Measurements from ENCODE around the gene ATF3. TPM values are rescaled to one million over a fixed set of nuclear protein-coding genes. Genes with fewer than 3 reads are reported as not detected.

The ATF3 gene
- total RNA-seq, 1 experiment from 2014 or later: 13.0 TPM

DNA sequence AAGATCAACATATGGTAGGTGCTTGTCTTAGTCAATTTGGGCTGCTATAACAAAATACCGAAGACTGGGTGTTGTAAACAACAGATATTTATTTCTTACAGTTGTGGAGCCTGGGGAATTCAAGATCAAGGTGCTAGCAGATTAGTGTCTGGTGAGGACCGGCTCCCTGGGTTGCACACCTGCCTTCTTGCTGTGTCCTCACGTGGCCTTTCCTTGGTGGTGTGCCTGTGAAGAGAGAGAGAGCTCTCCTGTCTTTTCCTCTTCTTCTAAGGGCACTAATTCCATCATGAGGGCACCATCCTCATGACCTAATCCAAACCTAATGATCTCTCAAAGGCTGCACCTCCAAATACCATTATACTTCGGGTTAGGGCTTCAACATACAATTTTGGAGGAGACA lies 45.8 kb upstream of the ATF3 start:
- Mint-ChIP-seq H3K9me3 (ENCODE audit: low read depth, unreplicated experiment) (peaks cover 3% of the 10 kb centered on the region), H3K4me3 (ENCODE audit: low read depth, unreplicated experiment) (no peak overlapping the region), H3K27me3 (ENCODE audit: unreplicated experiment) (no peaks in the 10 kb centered on the region), H3K36me3 (ENCODE audit: insufficient read depth, unreplicated experiment) (peaks cover 28% of the 10 kb centered on the region), H3K4me1 (ENCODE audit: low read depth, unreplicated experiment) (peaks cover 45% of the 10 kb centered on the region), H3K27ac (ENCODE audit: unreplicated experiment) (no peak overlapping the region)
- CTCF ChIA-PET: no interaction called here
- intact Hi-C loops (cut with micrococcal nuclease; ENCODE audit: unreplicated experiment): no loop called here
- DNase-seq: no peak
- BruUV-seq (replicated peaks): no TSS peak
- TF ChIP-seq, protein P1, sequence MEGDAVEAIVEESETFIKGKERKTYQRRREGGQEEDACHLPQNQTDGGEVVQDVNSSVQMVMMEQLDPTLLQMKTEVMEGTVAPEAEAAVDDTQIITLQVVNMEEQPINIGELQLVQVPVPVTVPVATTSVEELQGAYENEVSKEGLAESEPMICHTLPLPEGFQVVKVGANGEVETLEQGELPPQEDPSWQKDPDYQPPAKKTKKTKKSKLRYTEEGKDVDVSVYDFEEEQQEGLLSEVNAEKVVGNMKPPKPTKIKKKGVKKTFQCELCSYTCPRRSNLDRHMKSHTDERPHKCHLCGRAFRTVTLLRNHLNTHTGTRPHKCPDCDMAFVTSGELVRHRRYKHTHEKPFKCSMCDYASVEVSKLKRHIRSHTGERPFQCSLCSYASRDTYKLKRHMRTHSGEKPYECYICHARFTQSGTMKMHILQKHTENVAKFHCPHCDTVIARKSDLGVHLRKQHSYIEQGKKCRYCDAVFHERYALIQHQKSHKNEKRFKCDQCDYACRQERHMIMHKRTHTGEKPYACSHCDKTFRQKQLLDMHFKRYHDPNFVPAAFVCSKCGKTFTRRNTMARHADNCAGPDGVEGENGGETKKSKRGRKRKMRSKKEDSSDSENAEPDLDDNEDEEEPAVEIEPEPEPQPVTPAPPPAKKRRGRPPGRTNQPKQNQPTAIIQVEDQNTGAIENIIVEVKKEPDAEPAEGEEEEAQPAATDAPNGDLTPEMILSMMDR (IDR thresholded peaks at IDR 0.05; ENCODE audit: unreplicated experiment): no peak

DNA sequence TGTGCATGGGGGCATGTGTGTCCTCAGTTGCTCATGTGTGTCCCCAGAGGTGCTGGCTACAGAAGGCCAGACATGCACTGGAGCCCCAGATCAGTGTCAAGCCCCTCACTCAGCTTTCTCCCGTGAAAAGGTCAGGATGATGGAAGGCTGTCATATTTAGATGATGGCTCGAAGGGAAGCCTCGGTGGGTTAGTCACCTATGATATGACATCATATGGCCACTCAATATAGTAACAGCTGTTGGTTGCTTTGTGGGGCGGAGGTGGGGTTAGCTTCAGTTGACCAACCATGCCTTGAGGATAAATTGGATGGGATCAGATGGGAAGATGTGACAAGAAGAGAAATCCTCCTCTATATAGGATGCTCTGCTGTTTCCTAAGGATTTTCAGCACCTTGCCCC lies 43.5 kb upstream of the ATF3 start:
- H3K9me3 Mint-ChIP-seq (ENCODE audit: low read depth, unreplicated experiment): peaks cover 3% of the 10 kb centered on the region
- TF ChIP-seq, protein P1 (IDR thresholded peaks at IDR 0.05; ENCODE audit: unreplicated experiment): no peak
- H3K36me3 Mint-ChIP-seq (ENCODE audit: insufficient read depth, unreplicated experiment): peaks cover 10% of the 10 kb centered on the region
- DNase-seq: no peak
- BruUV-seq (replicated peaks): no TSS peak
- peaks cover 31% of the 10 kb centered on the region for H3K4me1 Mint-ChIP-seq (ENCODE audit: low read depth, unreplicated experiment)
- intact Hi-C loops (cut with micrococcal nuclease; ENCODE audit: unreplicated experiment): no loop called here
- H3K27ac Mint-ChIP-seq (ENCODE audit: unreplicated experiment): no peak overlapping the region
- no peak overlapping the region for H3K4me3 Mint-ChIP-seq (ENCODE audit: low read depth, unreplicated experiment)
- no peaks in the 10 kb centered on the region for H3K27me3 Mint-ChIP-seq (ENCODE audit: unreplicated experiment)
- CTCF ChIA-PET: no interaction called here

DNA sequence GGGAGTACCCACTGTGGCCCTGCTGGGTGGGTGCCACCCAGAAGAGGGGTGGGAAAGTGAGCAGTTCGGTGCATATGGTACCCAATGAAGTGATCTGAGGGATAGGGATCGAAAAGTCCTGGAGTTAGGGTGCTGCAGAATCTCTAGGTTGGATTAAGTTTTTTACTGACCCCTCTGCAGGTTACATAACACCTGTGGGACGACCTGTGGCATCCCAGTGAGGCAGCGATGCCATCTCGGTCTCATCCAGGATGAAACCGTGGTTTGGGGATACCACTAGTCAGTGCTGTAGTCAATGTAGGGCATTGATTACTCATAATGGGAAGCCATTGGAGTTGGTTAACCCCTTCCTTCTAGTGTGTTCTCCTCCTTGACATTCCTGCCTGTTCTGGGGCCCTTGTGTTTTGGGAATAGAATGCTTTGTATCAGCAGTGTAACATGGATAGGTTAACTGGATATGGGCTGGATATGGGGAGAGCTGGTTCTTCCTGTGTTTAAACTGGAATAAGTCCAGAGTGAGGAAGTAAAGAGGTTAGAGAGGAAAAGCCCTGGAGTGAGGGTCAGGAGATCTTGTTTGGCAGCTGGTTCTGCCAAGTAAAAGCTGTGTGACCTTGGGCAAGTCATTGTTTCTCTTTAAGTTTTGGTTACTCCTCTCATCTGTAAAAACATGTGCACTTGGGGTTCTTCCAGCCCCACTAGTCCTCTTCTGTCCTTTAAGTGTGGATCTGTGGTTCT lies 42.8 kb upstream of the ATF3 start:
- intact Hi-C loops (cut with micrococcal nuclease; ENCODE audit: unreplicated experiment): no loop called here
- H3K9me3 Mint-ChIP-seq (ENCODE audit: low read depth, unreplicated experiment): peaks cover 3% of the 10 kb centered on the region
- TF ChIP-seq, protein P1 (IDR thresholded peaks at IDR 0.05; ENCODE audit: unreplicated experiment): no peak
- H3K4me1 Mint-ChIP-seq (ENCODE audit: low read depth, unreplicated experiment): peaks cover 27% of the 10 kb centered on the region
- CTCF ChIA-PET: no interaction called here
- BruUV-seq (replicated peaks): no TSS peak
- peak overlapping the region; percentile 64 for H3K4me3 Mint-ChIP-seq (ENCODE audit: low read depth, unreplicated experiment)
- H3K27me3 Mint-ChIP-seq (ENCODE audit: unreplicated experiment): no peaks in the 10 kb centered on the region
- H3K27ac Mint-ChIP-seq (ENCODE audit: unreplicated experiment): peak overlapping the region; percentile 29
- no peak for DNase-seq
- H3K36me3 Mint-ChIP-seq (ENCODE audit: insufficient read depth, unreplicated experiment): peaks cover 10% of the 10 kb centered on the region

DNA sequence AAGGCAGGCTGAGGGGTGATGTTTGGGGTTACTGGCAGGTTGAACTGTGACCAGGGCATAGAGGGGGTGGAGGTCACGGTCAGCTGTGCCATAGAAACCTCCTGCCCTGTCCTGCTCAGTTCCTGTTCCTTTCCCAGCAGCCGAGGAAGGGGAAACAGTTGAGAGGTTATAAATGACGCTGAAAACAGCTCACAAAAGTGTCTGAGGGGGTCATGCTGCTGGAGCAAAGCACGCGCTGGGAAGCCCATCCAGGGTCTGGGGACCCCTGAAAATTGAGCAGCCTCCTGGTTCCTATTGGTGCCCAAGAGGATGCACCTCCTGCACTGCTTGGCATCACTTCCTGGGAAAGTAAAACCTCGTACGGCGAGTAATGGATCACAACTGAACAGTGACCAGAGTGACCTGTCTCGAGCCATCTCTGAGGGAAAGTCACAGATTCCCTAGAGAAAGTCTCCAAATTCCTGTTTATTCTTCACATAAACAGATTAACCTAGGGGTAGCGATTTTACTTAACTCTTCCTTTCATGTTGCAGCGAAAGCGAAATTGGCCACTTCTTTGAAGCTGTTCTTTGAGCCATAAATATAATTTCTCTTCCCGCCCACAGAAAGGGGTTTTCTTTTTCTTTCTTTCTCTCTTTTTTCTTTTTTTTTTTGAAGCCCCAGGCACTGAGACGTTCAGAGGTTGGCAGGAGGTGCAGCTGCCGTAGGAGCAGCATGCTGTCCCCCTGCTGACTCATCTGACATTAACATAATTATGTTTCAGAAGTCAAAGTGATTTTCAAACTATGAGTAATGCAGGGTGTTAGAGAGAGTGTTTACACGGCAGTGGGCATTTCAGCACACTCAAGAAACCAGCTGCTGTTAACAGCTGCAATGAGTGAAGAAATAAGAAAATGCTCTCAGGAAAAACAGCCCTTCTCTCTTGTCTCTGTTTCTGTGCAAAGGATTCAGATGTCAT lies 41.8 kb upstream of the ATF3 start:
- TF ChIP-seq, protein P1 (IDR thresholded peaks at IDR 0.05; ENCODE audit: unreplicated experiment): no peak
- TSS peak; percentile 97 for BruUV-seq (replicated peaks)
- no peaks in the 10 kb centered on the region for H3K27me3 Mint-ChIP-seq (ENCODE audit: unreplicated experiment)
- intact Hi-C loops (cut with micrococcal nuclease; ENCODE audit: unreplicated experiment): no loop called here
- peaks cover 10% of the 10 kb centered on the region for H3K36me3 Mint-ChIP-seq (ENCODE audit: insufficient read depth, unreplicated experiment)
- CTCF ChIA-PET: interaction anchor here (0.7 to 1.2 kb wide), 4 partner anchors 8 to 90 kb away, joined by 3 to 7 read pairs (median 3); no protein-coding TSS in a partner anchor
- peaks cover 17% of the 10 kb centered on the region for H3K4me1 Mint-ChIP-seq (ENCODE audit: low read depth, unreplicated experiment)
- H3K9me3 Mint-ChIP-seq (ENCODE audit: low read depth, unreplicated experiment): peaks cover 3% of the 10 kb centered on the region
- DNase-seq: peak; percentile 50
- H3K4me3 Mint-ChIP-seq (ENCODE audit: low read depth, unreplicated experiment): peak overlapping the region; percentile 64
- peak overlapping the region; percentile 66 for H3K27ac Mint-ChIP-seq (ENCODE audit: unreplicated experiment)
